Effector CD4-positive, alpha-beta T cell (primary cell): ENCODE measurements around the gene TNFSF4.
"Not testable (repeated sequence)": the region's sequence is repeated elsewhere in the genome, so short reads cannot be mapped to it uniquely, and the experiment has no call there.

ENCODE experiments used
- DNase-seq: peaks from one replicate; pipeline ENCODE4 v3.0.0-alpha.2; 2020
- total RNA-seq: gene quantifications from one replicate; lab custom pipeline; 2026; lab: John Stamatoyannopoulos, UW

The TNFSF4 gene
- total RNA-seq, result 3.6 reads per million, percentile 14 among the genes with 10 or more reads in this experiment

GRCh38 chr1:173206816-173207568 is at the start of gene TNFSF4:
Gene TNFSF4 (minus strand): TSS chr1:173207331. CDS start chr1:173207176, 155 bp downstream.
- no peak for DNase-seq

- DNase-seq, result no peak
Observed at GRCh38 chr1:173255214-173255813, 48.2 kb upstream of the TNFSF4 start.

- DNase-seq, result no peak
Observed at GRCh38 chr1:173253046-173253445, 45.9 kb upstream of the TNFSF4 start.

GRCh38 chr1:173249349-173249748 is 42.2 kb upstream of the TNFSF4 start:
- no peak for DNase-seq

GRCh38 chr1:173248247-173248940 is 41.3 kb upstream of the TNFSF4 start:
- DNase-seq, result no peak

- DNase-seq, result no peak
Observed at GRCh38 chr1:173245892-173246291, 38.8 kb upstream of the TNFSF4 start.

- no peak for DNase-seq
Observed at GRCh38 chr1:173243300-173243699, 36.2 kb upstream of the TNFSF4 start.

GRCh38 chr1:173241528-173242347 is 34.6 kb upstream of the TNFSF4 start:
- no peak for DNase-seq

- DNase-seq, result no peak
Observed at GRCh38 chr1:173240609-173241008, 33.5 kb upstream of the TNFSF4 start.

- no peak for DNase-seq
Observed at GRCh38 chr1:173239058-173239457, 31.9 kb upstream of the TNFSF4 start.

- DNase-seq, result no peak
Observed at GRCh38 chr1:173234899-173235298, 27.8 kb upstream of the TNFSF4 start.

- not testable (repeated sequence) for DNase-seq
Observed at GRCh38 chr1:173234434-173234833, 27.3 kb upstream of the TNFSF4 start.

- DNase-seq, result not testable (repeated sequence)
Observed at GRCh38 chr1:173229031-173229430, 21.9 kb upstream of the TNFSF4 start.

GRCh38 chr1:173224949-173225348 is 17.8 kb upstream of the TNFSF4 start:
- no peak for DNase-seq

- no peak for DNase-seq
Observed at GRCh38 chr1:173224280-173224892, 17.3 kb upstream of the TNFSF4 start.

GRCh38 chr1:173223031-173223380 is 15.9 kb upstream of the TNFSF4 start:
- DNase-seq, result no peak

GRCh38 chr1:173222149-173223030 is 15.3 kb upstream of the TNFSF4 start:
- no peak for DNase-seq

GRCh38 chr1:173220157-173220556 is 13.0 kb upstream of the TNFSF4 start:
- no peak for DNase-seq

GRCh38 chr1:173213665-173214064 is 6.5 kb upstream of the TNFSF4 start:
- no peak for DNase-seq

GRCh38 chr1:173212952-173213491 is 5.9 kb upstream of the TNFSF4 start:
- DNase-seq, result no peak

- DNase-seq, result no peak
Observed at GRCh38 chr1:173210716-173211231, 3.6 kb upstream of the TNFSF4 start.
